DMS153 (cell line): ENCODE data around the gene ZNF516.

Experiments used
- DNase-seq: peaks from one replicate; lab custom pipeline; 2025; lab: John Stamatoyannopoulos, UW

The ZNF516 gene

DNA sequence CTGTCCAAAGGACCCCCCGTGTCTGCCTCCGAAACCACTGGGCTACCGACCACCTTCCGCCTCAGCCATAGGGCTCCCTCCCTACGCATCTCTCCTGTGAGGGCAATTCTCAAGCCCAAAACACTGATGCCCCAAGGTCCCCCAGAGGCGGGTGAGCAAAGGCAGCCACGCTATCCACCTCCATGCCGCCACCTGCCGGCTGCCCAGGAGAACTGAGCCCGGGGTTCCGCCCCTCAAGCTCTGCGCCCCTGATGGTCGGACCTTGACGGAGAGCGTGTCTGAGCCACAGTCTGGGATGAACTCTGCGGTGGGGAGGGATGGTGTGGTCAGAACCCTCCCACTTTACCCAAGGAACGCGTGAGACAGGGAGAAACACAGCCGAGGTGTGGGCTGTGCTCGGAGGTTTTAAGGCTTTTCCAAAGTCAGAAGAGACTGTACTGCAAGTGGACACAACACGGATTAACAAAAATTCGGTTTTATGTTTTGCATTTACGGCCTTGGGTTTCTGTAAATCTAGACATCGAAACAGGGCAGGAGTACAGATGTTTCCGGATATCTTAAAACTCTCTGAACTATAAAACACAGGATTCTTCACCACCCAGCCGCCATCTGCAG, 114.1 kb downstream of the ZNF516 start:
- no peak for DNase-seq

DNA sequence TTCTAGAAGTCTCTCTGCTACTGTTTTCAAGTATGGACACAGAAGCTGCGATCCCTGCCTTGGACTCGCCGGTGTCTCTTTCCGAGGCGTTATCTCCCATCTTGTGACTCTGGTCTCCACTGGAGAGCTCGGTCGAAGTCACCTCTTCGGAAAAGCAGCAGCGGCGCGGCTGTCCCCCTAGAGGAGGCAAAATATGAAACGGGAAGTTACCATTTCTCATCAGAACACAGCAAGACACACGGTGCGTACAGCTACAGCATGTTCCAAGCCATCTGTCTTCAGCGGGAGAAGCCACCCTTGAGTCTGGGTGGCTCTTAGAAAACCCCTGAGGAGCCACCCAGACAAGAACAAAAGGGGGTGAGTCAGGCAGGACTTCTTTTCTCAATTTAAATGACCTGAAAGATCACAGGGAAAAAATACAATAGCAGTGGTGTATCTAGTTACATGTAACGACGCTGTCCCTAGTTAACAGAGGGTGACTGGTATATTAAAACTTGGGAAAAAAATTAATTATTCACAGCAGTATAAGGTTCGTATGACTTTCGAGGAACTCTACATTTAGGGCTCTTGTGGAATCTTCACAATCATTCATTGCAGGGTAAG, 114.8 kb downstream of the ZNF516 start:
- no peak for DNase-seq

DNA sequence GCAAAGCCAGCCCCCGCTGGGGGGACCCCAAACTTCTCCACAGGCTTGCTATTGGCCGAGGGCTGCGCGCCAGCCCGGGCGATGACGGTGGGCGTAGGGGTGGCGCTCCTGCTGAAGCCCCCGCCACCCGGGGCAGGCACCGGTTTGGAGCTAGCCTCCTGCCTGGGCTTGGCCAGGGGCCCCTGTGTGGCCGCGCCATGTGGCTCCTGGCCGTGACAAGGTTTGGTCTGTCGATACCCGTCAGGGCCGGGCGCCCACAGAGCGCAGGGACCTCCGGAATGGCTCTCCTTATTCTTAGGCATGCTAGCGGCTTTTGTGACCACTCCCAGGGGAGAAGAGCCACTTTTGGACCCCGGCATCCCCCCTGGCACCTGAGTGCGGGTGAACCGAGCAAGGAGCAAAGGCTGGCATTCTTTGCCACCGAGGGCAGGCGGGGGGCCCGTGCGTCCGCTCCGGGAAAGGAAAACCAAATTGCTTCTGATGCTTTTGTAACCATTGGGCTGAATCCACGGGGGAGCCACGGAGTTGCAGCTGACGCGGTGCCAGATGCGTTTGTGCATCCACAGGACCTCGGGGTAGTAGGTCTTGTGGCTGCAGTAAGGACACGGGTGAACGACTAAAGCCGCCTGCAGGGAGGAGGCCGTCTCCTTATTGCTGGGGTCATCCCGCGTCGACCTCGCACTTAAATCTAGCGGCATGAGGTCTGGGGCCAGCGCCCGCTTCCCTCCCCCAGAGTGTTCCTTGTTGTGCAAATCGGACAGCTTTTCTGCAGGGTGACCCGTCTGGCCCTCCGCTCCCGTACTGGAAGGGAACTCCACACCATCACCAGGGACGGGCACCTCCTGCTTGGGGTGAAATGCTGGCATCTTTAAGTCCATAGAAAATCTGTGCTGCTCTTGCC, 115.6 kb downstream of the ZNF516 start:
- DNase-seq, result no peak

DNA sequence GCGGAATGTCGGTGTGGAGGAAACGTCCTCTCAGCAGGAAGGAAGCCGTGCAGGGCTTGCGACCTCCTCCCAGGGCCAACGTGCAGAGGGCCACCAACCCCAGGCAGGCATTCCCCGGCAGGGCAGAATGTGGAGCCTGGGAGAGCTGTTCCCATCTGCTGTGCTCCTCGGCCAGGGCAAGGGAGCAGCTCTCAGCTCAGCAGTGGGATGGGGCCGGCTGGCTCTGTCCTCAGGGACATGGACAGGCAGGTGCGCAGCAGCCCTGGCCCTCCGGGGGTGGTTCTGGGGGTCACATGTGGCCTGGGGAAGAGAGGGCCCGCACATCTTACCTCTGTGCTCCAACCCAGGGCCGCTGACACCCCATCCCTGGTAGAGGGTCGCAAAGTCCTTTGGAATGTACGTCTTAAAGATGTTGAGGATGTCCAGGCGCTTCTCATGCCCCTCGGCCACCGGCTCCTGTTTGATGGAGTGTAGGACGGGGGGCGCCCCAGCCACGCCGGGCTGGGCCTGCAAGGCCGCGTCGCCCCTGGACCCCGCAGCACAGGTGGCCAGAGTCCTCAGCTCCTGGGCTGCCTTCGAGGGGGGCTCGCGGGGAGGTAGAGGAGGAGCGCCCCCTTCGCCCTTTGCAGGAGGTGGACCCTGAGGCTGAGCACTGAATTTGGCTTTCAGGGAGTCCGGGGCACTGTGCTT, 116.4 kb downstream of the ZNF516 start:
- no peak for DNase-seq

DNA sequence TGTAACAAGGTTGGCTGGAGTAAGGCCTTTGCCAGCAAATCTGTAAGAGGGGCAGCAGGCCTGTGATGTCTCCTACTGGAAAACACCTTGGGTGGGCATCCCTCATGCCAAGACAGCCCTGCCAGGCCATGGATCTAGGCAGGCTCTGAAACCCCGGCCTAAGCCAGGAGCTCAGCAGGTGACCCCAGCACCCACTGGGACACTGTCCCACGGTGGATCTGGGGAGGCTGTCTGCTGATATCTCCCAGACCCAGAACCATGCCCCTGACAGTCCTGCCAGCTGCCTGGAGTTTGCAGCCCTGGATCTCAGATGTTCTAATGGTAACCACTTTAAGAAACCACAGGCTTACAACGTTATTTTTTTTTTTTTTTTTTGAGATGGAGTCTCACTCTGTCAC, 117.7 kb downstream of the ZNF516 start:
- no peak for DNase-seq

DNA sequence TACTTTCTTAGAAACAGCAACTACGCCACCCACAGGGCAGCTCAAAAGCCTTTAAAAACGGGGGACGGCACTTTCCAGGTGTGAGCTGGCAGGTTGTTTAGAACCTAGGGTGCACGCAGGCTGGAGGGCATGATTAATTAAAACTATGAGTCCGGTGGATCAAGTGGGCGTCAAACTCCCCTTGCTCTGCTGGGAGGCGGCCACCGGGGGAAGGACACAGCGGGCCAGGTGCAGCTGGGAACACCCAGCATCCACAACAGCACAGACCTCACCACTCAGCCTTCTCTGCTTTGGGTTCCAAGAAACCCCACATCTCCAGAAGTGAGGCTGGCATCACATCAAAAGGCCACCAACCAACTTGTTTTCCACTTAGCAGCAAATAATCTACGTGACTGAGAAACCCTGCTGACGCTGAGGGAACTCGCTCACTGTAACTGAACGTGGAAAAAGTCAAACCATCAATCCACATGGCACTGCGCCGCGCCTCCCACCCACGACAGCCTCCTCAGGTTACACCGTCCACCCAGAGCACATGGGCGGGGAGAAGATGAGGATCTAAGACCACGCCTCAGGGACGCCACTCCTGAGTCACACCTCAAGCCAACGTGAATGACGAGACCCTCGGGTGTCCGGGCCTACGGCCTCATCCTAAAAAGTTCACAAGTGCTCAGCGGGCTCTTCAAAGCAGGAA, 118.2 kb downstream of the ZNF516 start:
- no peak for DNase-seq

DNA sequence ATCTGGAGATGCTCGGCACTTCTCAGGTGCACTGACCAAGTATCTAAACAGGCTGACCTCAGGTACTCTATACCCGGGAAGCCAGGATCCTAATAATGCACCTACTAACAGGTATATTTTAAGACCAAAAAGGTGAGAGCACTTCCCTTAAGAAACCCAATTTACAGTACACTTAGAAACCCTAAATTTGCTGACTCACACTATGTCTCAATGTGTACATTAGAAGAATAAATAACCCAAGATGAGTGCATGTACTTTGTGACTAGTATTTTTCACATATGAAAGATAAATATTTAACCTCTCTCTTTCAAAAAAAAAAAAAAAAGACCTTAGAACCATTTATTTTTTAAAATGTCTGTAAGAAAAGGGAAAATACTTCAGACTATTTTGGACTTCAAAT, 118.8 kb downstream of the ZNF516 start:
- no peak for DNase-seq

DNA sequence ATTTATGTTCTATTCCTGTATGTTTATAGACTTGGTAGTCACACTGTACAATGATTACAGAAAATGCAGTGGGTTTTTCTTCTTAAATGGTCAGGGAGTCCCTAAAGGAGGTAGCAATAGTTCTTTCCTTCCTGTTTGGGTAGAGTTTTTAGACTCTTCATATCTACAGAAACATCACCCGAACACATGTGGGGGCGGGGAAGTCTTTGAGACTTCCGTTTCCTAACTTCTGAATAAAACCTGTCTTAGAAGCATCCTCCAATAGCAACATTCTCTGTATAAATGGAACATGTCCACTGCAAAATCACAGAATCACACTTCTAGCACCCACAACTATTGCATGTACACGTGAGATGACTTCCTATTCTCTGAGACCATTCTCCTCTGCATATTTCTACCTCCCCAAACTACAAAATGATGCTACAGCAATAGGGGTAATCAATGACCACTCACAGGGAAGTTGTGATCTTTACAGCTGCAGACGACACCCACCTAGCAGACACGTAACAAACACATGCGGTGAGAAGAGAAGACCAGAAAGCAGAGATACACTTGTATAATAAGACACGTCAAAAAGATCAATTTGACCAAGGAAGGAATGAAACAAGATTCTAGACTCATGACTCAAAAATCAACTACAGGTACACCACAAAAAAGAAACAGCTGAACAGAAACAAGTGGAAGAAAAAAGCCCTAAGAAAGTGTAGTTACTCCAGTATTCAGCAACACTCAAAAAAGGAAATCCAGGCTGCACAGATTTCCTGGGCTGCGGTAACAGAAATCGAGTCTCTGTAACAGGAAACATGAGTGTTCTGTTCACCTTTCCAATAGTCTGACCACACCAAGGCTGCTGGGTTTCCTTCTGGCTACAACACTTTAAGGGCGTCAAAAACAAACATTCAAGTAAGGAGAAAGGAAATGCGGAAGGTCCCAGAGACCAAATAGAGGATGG, 120.4 kb downstream of the ZNF516 start:
- DNase-seq, result no peak

DNA sequence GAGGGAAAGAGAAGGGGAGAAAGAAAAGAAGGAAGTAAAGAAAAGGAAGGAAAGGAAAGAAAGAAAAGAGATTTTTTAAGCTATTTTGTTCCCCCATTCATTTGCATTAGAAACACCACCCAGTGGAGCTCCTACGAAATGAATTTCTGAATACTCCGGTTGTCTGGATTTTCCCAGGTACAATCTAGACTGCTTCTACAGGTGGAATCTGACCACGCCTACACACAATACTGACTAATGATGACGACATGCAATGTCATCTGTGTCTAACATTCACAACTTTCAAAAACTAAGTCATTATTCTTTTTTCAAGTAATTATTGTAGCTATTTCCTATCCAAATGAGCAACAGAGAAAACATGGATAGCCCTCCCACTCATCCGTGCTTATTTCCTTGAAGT, 121.7 kb downstream of the ZNF516 start:
- DNase-seq, result no peak

DNA sequence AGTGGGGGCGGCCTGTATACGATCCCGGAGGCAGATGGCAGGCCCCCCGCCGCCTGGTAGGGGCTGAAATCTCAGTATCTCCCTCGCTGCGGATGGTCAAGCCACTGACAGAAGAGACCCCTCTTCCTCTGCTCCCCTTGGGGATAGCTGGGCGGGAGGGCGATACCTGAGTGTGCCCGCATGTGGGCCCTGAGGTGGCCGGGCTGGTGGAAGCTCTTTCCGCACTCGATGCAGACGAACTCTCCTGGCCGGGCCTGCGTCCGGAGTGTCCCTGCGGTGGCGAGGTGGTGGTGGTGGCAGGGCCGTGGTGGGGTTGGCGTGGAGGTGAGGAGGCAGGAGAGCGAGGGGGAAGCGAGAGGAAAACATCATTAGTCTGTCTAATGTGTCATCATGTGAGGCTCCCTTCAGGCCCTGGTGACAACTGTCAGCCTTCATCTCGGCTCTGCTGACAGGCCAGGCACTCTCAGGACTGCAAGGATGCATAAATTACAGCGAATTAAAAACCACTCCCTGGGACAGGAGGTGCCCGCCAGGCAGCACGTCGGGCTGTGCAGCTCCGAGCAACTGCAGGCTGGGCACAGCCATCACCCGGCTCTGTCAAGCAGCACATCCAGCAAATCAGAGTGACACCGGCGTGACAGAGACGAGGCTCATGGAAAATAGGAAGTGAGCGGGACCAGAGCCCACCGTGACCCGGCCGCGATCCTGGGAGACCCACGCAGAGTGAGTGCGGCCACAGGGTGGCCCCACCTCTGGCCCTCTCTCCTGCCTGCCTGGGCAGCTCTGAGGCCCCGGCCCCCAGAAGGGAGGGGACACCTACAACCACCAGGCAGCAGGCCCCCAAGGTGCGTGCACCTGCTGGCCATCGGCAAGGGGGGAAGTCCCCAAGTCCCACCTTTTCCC, 123.5 kb downstream of the ZNF516 start:
- DNase-seq, result no peak

DNA sequence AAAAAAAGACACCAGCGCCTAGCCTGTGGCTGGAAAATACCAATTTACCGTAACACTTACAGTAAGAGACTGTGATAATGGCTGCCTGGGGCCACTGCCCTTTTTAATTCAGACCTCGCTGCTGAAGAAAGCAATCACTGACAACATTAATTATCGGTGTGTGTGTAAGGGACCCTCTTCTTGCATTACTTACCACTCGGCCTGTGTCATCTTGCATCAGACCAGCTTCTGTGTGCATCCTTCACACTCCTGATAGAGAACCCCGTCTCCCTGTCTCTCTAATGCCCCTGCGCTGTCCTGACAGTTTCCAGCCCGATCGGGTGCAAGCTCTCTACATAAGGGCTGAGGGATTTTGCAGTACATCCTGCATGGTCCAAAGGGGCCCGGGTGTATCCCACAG, 124.4 kb downstream of the ZNF516 start:
- no peak for DNase-seq

DNA sequence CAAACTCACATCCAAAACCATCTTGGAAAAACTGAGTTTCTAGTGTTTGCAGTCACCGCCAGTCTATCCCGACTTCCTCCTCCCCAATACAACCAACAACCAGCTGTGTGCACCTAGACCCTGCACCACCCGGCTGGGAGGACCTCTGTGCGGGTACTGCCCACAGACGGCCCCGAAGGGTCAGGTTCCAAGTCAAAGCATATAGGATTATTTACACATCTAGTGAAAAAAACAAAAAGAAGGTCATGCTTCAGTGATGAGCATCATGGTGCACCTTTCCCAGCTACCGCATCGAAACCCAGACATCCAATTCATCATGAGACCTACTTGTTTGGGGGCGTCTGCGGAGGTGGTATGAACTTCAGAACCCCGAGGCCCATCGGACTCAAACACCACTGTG, 124.8 kb downstream of the ZNF516 start:
- no peak for DNase-seq

DNA sequence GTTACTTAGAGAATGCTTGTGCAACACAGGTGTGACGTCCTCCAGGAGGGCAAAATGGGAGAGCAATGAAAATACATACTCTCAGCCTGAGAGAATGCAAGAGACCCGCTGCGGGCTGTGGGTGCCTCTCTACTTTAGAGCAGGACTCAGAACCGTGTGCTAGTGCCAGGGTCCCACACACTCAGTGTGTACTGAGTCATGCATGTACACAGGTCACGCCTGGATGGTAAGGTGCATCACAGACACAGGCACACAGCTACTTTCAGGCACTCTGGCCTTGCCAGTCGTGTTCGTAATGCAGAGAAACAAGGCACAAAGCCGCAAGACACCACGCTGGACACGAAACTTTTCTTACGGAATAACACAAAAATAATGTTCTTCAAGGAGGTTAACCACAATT, 125.3 kb downstream of the ZNF516 start:
- DNase-seq, result no peak

DNA sequence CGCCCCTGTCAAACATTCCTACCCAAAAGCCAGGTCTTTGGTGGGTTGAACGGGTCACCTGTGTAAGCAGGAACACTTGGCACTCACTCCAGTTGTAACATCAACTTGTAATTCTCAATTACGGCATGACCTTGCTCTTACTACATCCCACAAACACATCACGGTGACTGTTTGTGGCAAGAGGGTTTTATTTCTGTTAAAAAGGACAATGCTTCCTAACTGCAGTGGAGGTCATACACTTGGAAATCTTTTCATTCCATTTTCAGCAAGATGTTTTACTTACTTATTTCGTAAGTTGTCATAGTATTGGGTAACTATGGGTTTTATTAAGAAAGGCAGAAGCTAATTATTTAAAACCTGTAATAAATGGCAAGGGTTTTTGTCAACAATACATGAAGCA, 126.1 kb downstream of the ZNF516 start:
- DNase-seq, result no peak

DNA sequence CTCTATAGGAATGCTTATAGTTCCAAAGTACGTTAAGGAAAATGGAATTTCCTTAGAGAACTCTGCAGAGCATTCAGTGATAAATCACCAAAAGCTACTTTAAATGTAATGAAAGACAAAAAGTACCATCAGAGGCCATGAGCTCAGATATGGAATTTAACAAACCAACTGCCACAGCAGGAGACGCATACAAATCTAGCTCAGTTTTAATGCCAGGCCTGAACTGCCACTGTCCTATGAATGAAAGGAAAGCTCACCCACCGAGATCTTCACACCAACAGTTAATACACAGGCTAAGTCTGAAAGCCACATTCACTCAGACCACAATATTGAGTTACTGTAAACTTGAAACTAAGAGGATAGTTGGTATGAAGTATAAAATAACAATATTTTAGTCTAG, 126.8 kb downstream of the ZNF516 start:
- no peak for DNase-seq

DNA sequence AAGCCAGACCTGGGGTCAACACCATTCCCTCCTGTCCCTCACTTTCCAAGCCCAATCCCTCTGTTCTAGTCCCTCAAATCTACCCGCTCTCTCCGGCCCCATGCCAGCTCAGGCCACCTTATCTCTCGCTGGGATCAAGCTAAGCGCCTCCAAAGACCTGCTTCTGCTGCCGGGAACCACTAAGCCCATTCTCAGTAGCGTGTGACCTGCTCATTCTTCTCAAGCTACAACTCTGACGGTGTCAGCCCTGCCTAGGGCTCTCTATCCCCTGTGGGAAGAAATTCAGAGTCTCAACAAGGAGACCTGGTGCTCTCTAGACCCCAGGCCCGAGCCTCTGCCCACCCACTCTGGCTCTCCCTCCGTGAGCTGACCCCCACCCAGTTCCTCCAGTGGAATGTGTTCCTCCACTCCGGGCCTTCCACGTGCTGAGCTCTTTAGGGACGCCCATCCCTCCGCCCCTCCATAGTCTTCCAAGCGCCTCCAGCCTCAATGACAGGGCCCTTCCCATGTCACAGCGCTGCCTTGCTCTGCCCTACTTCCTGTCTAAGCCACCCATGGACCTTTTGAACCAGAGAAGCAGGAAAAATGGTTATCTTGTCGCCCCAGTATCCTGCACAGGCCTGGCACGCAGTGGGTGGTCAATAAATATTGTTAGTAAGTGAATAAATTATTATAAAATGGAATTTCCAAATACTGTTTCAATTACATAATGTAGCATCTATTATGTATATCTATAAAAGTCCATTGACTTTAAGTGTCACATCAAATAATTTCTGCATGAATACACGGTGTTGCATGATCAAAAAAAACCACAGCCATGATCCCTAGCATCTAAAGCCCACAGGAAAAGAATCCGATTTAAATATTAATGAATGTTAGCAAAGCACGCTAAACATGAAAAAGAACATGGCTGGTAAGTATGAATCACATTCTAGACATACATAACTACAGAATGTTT, 127.6 kb downstream of the ZNF516 start:
- no peak for DNase-seq

DNA sequence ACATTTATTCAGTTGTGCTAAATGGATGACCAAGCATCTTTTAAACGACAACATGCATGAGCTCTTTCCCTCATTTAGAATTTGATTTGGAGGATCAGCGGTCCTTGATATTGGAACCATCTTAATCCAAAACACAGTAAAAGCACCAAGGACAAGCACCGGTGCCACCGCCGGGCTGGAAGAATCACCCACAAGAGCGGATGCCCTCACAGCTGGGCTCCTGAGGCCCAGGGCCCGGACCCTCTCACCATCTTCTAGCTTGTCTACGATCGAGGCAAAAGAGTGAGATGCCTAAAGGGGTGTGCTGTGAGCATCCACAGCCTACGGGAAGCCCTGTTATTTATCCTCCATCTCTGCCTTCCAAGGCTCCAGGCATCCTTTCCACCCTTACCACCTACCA, 129.5 kb downstream of the ZNF516 start:
- no peak for DNase-seq
